Stimulated activated naive CD8-positive, alpha-beta T cell treated with anti-CD3 and anti-CD28 coated beads, Interleukin-15, amount 100 ng/mL, for 72 hours (primary cell): ENCODE results near the gene TBC1D14.

Experiments used
- ATAC-seq: fragments of 150-1000 bp; cut with Tn5 transposase; 2 replicates; pipeline ENCODE4 v1.10.0; 2021; ENCODE audit warnings: mild to moderate bottlenecking, moderate library complexity
- DNase-seq, 2 donors: peaks; one replicate each; pipeline ENCODE4 v3.0.0; 2021 to 2022
- H3K27ac Mint-ChIP-seq, 2 donors: one replicate each; pipeline ENCODE4 v1.8.0; 2022; ENCODE audit warnings: mild to moderate bottlenecking in 2 of 2, mixed read lengths in 2 of 2, moderate library complexity in 2 of 2
- H3K27me3 Mint-ChIP-seq: one replicate; pipeline ENCODE4 v1.8.0; 2022; ENCODE audit warnings: mixed read lengths
- H3K4me1 Mint-ChIP-seq: one replicate; pipeline ENCODE4 v1.8.0; 2022; ENCODE audit warnings: mild to moderate bottlenecking, mixed read lengths
- H3K4me3 Mint-ChIP-seq, 2 donors: one replicate each; pipeline ENCODE4 v1.8.0; 2022; ENCODE audit warnings: mild to moderate bottlenecking in 2 of 2, mixed read lengths in 2 of 2, moderate library complexity in 1 of 2
- H3K9me3 Mint-ChIP-seq, 2 donors: one replicate each; pipeline ENCODE4 v1.8.0; 2022; ENCODE audit warnings: mixed read lengths in 2 of 2

TBC1D14 gene

GRCh38 chr4:6928081-6928480, 18.5 kb downstream of the TBC1D14 start:
- H3K27ac Mint-ChIP-seq, result no peak overlapping the region
- ATAC-seq (no peak), DNase-seq (no peak)
- no peaks in the 10 kb centered on the region for H3K9me3 Mint-ChIP-seq
- H3K4me1 Mint-ChIP-seq, result peaks cover 66% of the 10 kb centered on the region
- peak overlapping the region; percentile 10 to 61 for H3K4me3 Mint-ChIP-seq
- H3K27me3 Mint-ChIP-seq, result no peaks in the 10 kb centered on the region

- H3K4me1 Mint-ChIP-seq, result peaks cover 66% of the 10 kb centered on the region
- DNase-seq (no peak), ATAC-seq (no peak)
- H3K4me3 Mint-ChIP-seq, result no peak overlapping the region
- H3K9me3 Mint-ChIP-seq, result peaks cover 6 to 9% of the 10 kb centered on the region in 2 donors
- H3K27ac Mint-ChIP-seq, result peak overlapping the region; percentile 8 to 29
- H3K27me3 Mint-ChIP-seq, result no peaks in the 10 kb centered on the region
Observed at GRCh38 chr4:6929339-6929811, 19.7 kb downstream of the TBC1D14 start.

- peak overlapping the region in 1 of 2 donors; percentile 20 for H3K27ac Mint-ChIP-seq
- no peak for DNase-seq
Observed at GRCh38 chr4:6929812-6930464, 20.3 kb downstream of the TBC1D14 start.

DNA sequence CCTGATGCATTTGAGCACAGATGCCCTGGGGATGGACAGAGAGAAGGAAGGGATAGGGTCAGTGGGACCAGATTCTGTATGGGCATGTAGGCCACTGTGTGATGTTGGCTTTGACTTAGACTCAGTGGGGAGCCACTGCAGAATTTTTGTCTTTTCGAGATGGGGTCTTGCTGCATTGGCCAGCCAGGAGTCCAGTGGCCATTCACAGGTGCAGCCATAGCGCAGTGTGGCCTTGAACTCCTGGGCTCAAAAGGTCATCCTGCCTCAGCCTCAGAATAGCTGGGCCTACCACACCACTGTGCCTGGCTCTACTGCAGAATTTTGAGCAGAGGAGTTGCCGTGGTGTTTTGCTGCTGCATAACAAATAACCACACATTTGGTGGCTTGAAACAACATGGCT, 22.8 kb downstream of the TBC1D14 start:
- H3K4me3 Mint-ChIP-seq, result no peak overlapping the region
- peak overlapping the region in 1 of 2 donors; percentile 75 for H3K27ac Mint-ChIP-seq
- peaks cover 6 to 9% of the 10 kb centered on the region in 2 donors for H3K9me3 Mint-ChIP-seq
- H3K27me3 Mint-ChIP-seq, result no peaks in the 10 kb centered on the region
- DNase-seq (no peak), ATAC-seq (no peak)
- H3K4me1 Mint-ChIP-seq, result peaks cover 40% of the 10 kb centered on the region

More at GRCh38 chr4:6929812-6930464, 20.3 kb downstream of the TBC1D14 start:
- H3K4me3 Mint-ChIP-seq, result no peak overlapping the region
- ATAC-seq, result no peak
- peaks cover 60% of the 10 kb centered on the region for H3K4me1 Mint-ChIP-seq
- peaks cover 6 to 9% of the 10 kb centered on the region in 2 donors for H3K9me3 Mint-ChIP-seq
- no peaks in the 10 kb centered on the region for H3K27me3 Mint-ChIP-seq

DNA sequence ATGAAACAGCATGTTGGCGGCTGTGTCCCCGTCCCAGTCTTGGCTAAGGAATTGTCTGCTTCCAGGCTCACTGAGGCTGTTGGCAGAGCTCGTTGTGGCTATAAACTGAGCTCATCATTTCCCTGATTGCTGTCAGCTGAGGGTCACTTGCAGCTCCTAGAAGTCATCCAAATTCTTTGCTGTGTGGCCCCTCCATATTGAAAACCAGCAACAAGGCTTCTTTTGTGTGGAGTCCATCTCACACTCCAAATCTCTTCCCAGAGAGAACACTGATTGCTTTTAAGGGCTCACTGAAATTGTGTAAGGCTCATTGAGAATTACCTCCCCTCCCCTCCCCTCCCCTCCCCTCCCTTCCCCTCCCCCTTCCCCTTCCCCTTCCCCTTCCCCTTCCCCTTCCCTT, 23.3 kb downstream of the TBC1D14 start:
- ATAC-seq (no peak), DNase-seq (no peak)
- Mint-ChIP-seq H3K9me3 (peaks cover 6 to 9% of the 10 kb centered on the region in 2 donors), H3K27me3 (no peaks in the 10 kb centered on the region), H3K4me3 (no peak overlapping the region), H3K27ac (no peak overlapping the region), H3K4me1 (peaks cover 40% of the 10 kb centered on the region)

- Mint-ChIP-seq H3K9me3 (peaks cover 6 to 9% of the 10 kb centered on the region in 2 donors), H3K4me1 (peaks cover 40% of the 10 kb centered on the region), H3K27me3 (no peaks in the 10 kb centered on the region), H3K27ac (peak overlapping the region in 1 of 2 donors; percentile 7), H3K4me3 (no peak overlapping the region)
- ATAC-seq, result no peak
- no peak for DNase-seq
Observed at GRCh38 chr4:6933691-6934430, 24.2 kb downstream of the TBC1D14 start.

- H3K4me1 Mint-ChIP-seq, result peaks cover 47% of the 10 kb centered on the region
- H3K27ac Mint-ChIP-seq, result no peak overlapping the region
Observed at GRCh38 chr4:6935965-6936364, 26.3 kb downstream of the TBC1D14 start.

GRCh38 chr4:6937201-6937600, 27.6 kb downstream of the TBC1D14 start:
- DNase-seq (no peak), ATAC-seq (no peak)
- H3K27ac Mint-ChIP-seq, result peak overlapping the region; percentile 2 to 16
- H3K9me3 Mint-ChIP-seq, result peaks cover 6 to 9% of the 10 kb centered on the region in 2 donors
- no peaks in the 10 kb centered on the region for H3K27me3 Mint-ChIP-seq
- H3K4me3 Mint-ChIP-seq, result no peak overlapping the region
- H3K4me1 Mint-ChIP-seq, result peaks cover 59% of the 10 kb centered on the region

More at GRCh38 chr4:6935965-6936364, 26.3 kb downstream of the TBC1D14 start:
- ATAC-seq (no peak), DNase-seq (no peak)
- Mint-ChIP-seq H3K27me3 (no peaks in the 10 kb centered on the region), H3K4me3 (no peak overlapping the region), H3K9me3 (peaks cover 6 to 9% of the 10 kb centered on the region in 2 donors)

DNA sequence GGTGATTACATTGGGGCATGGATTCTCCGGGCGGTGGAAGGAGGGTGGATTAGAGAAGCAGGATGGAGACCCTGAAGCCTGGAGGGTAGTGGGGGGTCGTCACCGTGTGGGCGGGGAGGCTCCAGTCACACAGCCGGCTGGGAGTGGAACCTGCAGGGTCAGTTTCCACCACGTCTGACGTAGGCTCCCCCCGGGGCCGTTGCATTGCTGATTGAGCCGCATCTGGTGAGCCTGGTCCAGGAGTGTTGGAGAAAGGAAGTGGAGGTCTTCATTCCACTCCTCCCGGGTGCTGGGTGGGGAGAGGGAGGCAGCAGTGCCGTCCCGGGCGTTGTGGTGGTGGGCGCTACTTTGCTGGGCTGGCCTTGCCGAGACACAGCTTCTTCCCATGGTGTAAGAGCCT, 28.1 kb downstream of the TBC1D14 start:
- Mint-ChIP-seq H3K4me3 (no peak overlapping the region), H3K4me1 (peaks cover 65% of the 10 kb centered on the region), H3K27ac (peak overlapping the region in 1 of 2 donors; percentile 58)

DNA sequence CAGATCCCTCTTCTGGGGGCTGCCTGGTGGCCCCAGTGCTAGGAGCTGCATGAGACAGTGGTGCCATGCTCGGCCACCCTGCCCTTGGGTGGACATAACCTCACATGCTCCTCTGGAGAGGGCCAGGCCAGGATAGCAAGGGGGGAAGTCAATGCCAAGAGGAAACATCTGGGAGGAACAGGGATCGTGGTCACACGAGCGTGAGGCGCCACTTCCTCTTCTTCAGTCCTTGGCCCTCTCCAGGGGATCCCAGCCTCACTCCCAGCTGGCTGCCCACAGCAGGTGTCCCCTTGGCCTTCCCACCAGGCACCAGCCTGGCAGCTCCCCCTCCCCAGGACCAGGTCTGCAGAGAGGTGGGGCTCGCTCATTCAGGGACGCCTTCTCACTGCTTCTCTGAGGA, 28.6 kb downstream of the TBC1D14 start:
- Mint-ChIP-seq H3K27ac (no peak overlapping the region), H3K27me3 (no peaks in the 10 kb centered on the region), H3K9me3 (peaks cover 6 to 9% of the 10 kb centered on the region in 2 donors), H3K4me1 (peaks cover 70% of the 10 kb centered on the region), H3K4me3 (no peak overlapping the region)
- DNase-seq (no peak), ATAC-seq (no peak)

More for the DNA sequence above, 28.1 kb downstream of the TBC1D14 start:
- Mint-ChIP-seq H3K9me3 (peaks cover 6 to 9% of the 10 kb centered on the region in 2 donors), H3K27me3 (no peaks in the 10 kb centered on the region)
- DNase-seq, result no peak
- ATAC-seq, result no peak

GRCh38 chr4:6938647-6939271, 29.1 kb downstream of the TBC1D14 start:
- Mint-ChIP-seq H3K4me3 (no peak overlapping the region), H3K27me3 (no peaks in the 10 kb centered on the region), H3K4me1 (peaks cover 71% of the 10 kb centered on the region), H3K9me3 (peaks cover 3 to 4% of the 10 kb centered on the region in 2 donors), H3K27ac (no peak overlapping the region)
- ATAC-seq (no peak), DNase-seq (no peak)

DNA sequence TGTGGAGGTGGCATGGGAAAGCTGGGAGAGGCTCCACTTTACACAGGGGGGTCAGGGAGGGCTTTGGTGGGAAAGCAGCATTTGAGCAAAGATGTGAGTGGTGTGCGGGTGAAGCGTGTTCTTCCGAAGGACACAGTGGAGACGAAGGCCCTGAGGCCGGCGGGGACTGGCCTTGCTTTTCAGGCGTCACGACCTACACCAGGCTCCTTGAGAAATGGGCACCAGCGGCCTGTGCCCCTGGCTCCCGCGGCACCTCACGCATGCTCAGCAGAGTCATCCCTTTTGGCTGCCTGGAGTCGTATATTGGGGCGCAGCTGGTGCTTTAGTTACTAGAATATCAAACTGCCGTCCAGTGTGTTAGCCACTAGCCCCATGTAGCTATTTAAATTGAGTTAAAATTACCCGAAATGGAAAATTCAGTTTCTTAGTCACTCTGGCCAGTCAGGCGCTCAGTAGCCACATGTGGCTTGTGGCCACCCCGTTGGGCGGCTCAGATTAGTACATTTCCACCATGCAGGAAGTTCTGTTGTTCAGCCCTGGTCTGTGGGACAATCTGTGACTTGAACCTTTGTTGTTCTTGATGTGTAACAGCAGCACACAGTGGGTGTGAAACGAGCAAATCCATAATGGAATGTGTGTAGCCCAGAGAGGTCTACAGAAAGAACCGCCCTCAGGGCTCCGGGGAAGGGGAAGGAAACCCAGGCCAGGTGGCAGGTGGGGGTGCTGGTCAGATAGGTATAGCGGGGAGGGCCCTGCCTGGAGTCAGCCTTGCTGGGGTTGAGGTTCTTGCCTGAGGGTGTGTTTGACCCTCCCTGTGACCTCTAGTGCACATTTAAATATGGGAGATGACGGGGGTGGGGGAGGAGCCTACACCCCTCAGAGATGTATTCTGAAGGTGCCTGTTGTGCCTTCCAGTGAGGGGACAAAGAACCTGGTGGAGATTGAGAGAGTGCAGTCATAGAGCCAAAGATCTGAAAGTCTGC, 30.4 kb downstream of the TBC1D14 start:
- H3K9me3 Mint-ChIP-seq, result no peaks in the 10 kb centered on the region
- peak overlapping the region; percentile 40 to 54 for H3K4me3 Mint-ChIP-seq
- H3K27ac Mint-ChIP-seq, result peak overlapping the region in 1 of 2 donors; percentile 83
- H3K4me1 Mint-ChIP-seq, result peaks cover 79% of the 10 kb centered on the region
- DNase-seq (no peak), ATAC-seq (peak; percentile 44)
- no peaks in the 10 kb centered on the region for H3K27me3 Mint-ChIP-seq

DNA sequence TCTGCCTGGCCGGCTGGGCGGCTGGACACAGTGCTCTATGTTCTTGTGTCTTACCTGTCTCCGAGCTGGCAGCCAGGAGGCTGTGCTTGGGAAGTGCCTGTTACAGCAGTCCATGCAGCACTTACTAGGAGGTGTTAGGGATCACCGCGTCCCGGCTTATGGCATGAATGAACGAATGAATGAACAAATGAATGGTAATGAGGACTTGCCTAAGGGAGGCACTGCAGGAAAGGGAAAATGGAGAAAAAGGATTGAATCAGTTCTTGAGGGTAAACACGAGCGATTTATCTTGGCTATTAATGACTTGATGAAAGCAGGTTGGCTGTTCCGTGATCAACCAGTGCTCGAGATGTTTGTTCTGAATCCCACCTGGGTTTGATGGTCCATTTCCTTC, 31.1 kb downstream of the TBC1D14 start:
- Mint-ChIP-seq H3K9me3 (no peaks in the 10 kb centered on the region), H3K27ac (peak overlapping the region in 1 of 2 donors; percentile 67), H3K4me1 (peaks cover 82% of the 10 kb centered on the region), H3K4me3 (peak overlapping the region; percentile 40 to 54), H3K27me3 (no peaks in the 10 kb centered on the region)
- DNase-seq, result no peak
- no peak for ATAC-seq

DNA sequence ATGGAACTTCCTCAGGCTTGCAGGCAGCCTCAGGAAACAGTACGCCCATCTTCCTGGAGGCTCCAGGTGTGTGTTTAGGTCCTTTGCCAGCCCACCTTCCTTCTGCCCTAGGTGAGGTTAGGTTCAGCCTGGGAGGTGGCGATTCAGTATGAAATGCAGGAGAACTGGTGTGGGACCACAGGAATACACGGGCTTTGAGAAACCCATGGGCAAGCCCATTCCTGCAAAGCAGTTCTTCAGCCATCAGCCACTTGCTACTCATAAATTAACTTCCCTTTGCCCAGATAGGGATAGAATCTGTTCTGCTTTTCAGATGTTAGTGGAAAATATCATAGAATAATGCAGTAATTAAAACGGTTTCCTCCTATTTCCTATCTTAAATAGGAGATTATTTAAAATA, 32.2 kb downstream of the TBC1D14 start:
- Mint-ChIP-seq H3K27me3 (no peaks in the 10 kb centered on the region), H3K27ac (peak overlapping the region in 1 of 2 donors; percentile 52), H3K4me1 (peaks cover 82% of the 10 kb centered on the region), H3K4me3 (peak overlapping the region; percentile 64 to 76), H3K9me3 (no peaks in the 10 kb centered on the region)
- no peak for DNase-seq
- no peak for ATAC-seq
